ENCODE data around the gene SPTA1. TPM values are rescaled to one million over a fixed set of nuclear protein-coding genes. Genes with fewer than 3 reads are reported as not detected.

The SPTA1 gene
- total RNA-seq, 1 experiment from 2014 or later = not detected

DNA sequence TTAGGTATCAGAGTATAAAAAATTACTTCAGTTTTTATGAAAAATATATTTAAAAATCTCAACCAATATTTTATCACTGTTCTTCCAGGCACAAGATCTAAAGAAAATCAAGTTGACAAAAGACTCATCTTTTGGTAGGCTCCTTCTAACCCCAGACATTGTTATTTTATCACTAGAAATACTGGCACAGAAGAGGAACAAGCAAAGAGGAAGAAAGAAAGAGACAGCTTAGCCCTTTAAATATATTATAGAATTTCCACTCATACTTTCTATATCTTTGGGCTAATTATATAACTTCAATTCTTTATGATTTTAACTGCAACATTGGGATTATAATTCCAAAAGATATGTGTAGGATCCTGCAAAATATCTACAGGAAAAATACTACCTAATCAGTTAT, 32.4 kb downstream of the SPTA1 start:
- ChIA-PET CTCF (interaction anchor here (0.6 kb wide), 1 partner anchor 463 kb away, joined by 3 read pairs; no protein-coding TSS in a partner anchor), POLR2A (no interaction called here)
- Mint-ChIP-seq H3K27ac (ENCODE audit: low read depth, unreplicated experiment) (no peak overlapping the region), H3K4me1 (ENCODE audit: insufficient read depth, unreplicated experiment) (peaks cover 6% of the 10 kb centered on the region), H3K9me3 (ENCODE audit: unreplicated experiment) (no peaks in the 10 kb centered on the region), H3K27me3 (ENCODE audit: insufficient read depth, unreplicated experiment) (peaks cover 74% of the 10 kb centered on the region), H3K4me3 (ENCODE audit: unreplicated experiment) (no peak overlapping the region), H3K36me3 (ENCODE audit: insufficient read depth, unreplicated experiment) (no peaks in the 10 kb centered on the region)
- DNase-seq (ENCODE audit: unreplicated experiment) = no peak
- TF ChIP-seq, protein P1, sequence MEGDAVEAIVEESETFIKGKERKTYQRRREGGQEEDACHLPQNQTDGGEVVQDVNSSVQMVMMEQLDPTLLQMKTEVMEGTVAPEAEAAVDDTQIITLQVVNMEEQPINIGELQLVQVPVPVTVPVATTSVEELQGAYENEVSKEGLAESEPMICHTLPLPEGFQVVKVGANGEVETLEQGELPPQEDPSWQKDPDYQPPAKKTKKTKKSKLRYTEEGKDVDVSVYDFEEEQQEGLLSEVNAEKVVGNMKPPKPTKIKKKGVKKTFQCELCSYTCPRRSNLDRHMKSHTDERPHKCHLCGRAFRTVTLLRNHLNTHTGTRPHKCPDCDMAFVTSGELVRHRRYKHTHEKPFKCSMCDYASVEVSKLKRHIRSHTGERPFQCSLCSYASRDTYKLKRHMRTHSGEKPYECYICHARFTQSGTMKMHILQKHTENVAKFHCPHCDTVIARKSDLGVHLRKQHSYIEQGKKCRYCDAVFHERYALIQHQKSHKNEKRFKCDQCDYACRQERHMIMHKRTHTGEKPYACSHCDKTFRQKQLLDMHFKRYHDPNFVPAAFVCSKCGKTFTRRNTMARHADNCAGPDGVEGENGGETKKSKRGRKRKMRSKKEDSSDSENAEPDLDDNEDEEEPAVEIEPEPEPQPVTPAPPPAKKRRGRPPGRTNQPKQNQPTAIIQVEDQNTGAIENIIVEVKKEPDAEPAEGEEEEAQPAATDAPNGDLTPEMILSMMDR (IDR thresholded peaks at IDR 0.05; ENCODE audit: unreplicated experiment) = no peak
- intact Hi-C loops (cut with micrococcal nuclease) = no loop called here
- no TSS peak for BruUV-seq (replicated peaks)

DNA sequence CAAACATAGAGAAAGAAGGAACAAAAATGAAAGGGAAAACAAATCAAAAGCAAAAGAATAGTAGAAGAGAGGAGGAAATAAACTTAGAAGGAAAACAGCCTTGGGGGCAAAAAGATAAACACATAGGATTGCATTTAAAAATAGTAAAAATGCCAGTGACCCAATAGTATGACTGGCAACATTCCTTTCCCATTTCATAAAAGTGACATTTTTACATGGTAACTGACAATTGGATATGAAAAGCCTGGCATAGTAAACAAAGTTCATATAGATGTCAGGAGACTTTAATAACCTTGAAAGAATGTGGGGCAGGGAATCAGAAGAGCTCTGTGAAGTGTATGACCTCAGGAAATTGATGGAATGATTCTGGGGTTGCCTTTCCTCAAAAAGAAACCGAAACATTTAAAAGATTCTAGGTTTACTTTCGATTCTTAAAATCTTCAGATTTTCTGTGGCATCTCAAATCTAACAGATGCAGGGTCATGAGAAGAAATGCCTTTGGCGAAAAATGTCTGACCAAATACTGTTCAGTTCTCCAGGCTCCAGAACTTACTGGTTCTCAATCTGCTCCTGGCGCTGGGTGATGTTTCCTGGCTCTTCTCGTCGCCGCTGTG, 33.7 kb downstream of the SPTA1 start:
- Mint-ChIP-seq H3K9me3 (ENCODE audit: unreplicated experiment) (no peaks in the 10 kb centered on the region), H3K27me3 (ENCODE audit: insufficient read depth, unreplicated experiment) (peaks cover 63% of the 10 kb centered on the region), H3K36me3 (ENCODE audit: insufficient read depth, unreplicated experiment) (no peaks in the 10 kb centered on the region), H3K4me3 (ENCODE audit: unreplicated experiment) (no peak overlapping the region), H3K4me1 (ENCODE audit: insufficient read depth, unreplicated experiment) (peaks cover 6% of the 10 kb centered on the region), H3K27ac (ENCODE audit: low read depth, unreplicated experiment) (no peak overlapping the region)
- DNase-seq (ENCODE audit: unreplicated experiment) = no peak
- BruUV-seq (replicated peaks) = no TSS peak
- ChIA-PET CTCF (interaction anchor here (0.7 kb wide), 1 partner anchor 370 kb away, joined by 3 read pairs; no protein-coding TSS in a partner anchor), POLR2A (interaction anchor here (0.7 kb wide), 1 partner anchor 315 kb away, joined by 3 read pairs; no protein-coding TSS in a partner anchor)
- TF ChIP-seq, protein P1 (IDR thresholded peaks at IDR 0.05; ENCODE audit: unreplicated experiment) = no peak
- intact Hi-C loops (cut with micrococcal nuclease) = no loop called here

DNA sequence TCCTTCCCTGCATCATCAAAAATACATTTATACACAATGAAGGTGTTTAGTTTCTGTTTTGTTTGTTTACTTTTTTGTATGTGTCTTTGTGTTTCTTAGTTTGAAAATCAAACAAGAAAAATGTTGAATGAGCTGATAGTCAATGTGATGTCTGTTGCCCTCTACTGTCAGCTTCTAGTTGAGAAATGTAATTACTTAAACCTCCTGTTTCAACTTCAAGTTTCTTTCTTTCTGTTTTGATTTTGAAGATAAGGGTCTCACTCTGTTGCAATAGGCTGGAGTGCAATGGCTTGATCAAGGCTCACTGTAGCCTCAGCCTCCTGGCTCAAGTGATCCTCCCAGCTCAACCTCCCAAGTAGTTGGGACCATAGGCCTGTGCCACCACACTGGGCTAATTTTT, 37.5 kb downstream of the SPTA1 start:
- BruUV-seq (replicated peaks) = no TSS peak
- POLR2A ChIA-PET = no interaction called here
- intact Hi-C loops (cut with micrococcal nuclease) = no loop called here

DNA sequence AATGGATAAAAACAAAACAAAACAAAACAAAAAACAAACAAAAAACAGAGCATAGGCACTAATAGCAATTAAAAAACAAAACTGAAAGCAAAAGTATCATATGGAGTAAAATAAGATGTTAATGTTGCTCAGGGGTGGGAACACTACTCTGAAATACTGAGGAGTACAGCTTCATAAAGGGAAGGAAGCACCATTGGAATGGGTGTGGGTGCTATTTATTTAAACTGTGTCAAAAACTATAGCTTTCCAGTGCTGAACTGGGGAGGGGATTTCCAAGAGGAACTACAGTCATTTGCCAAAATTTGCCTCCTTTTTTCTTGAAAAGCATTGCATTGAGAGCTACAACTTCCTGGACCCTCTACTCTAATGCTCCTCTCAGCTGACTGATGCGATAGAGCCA, 40.0 kb downstream of the SPTA1 start:
- Mint-ChIP-seq H3K27me3 (ENCODE audit: insufficient read depth, unreplicated experiment) (peaks cover 60% of the 10 kb centered on the region), H3K4me3 (ENCODE audit: unreplicated experiment) (no peak overlapping the region), H3K27ac (ENCODE audit: low read depth, unreplicated experiment) (no peak overlapping the region), H3K9me3 (ENCODE audit: unreplicated experiment) (no peaks in the 10 kb centered on the region), H3K4me1 (ENCODE audit: insufficient read depth, unreplicated experiment) (no peaks in the 10 kb centered on the region), H3K36me3 (ENCODE audit: insufficient read depth, unreplicated experiment) (no peaks in the 10 kb centered on the region)
- TF ChIP-seq, protein P1 (IDR thresholded peaks at IDR 0.05; ENCODE audit: unreplicated experiment) = no peak
- DNase-seq (ENCODE audit: unreplicated experiment) = no peak
- intact Hi-C loops (cut with micrococcal nuclease) = no loop called here
- ChIA-PET POLR2A (no interaction called here), CTCF (interaction anchor here (0.7 to 1.2 kb wide), 2 partner anchors 10 to 487 kb away, joined by 3 read pairs; no protein-coding TSS in a partner anchor)
- BruUV-seq (replicated peaks) = no TSS peak

More for the DNA sequence above, 37.5 kb downstream of the SPTA1 start:
- no peak for DNase-seq (ENCODE audit: unreplicated experiment)
- Mint-ChIP-seq H3K4me1 (ENCODE audit: insufficient read depth, unreplicated experiment) (peaks cover 6% of the 10 kb centered on the region), H3K9me3 (ENCODE audit: unreplicated experiment) (no peaks in the 10 kb centered on the region), H3K36me3 (ENCODE audit: insufficient read depth, unreplicated experiment) (no peaks in the 10 kb centered on the region), H3K4me3 (ENCODE audit: unreplicated experiment) (no peak overlapping the region), H3K27me3 (ENCODE audit: insufficient read depth, unreplicated experiment) (peaks cover 65% of the 10 kb centered on the region), H3K27ac (ENCODE audit: low read depth, unreplicated experiment) (no peak overlapping the region)
- TF ChIP-seq, protein P1 (IDR thresholded peaks at IDR 0.05; ENCODE audit: unreplicated experiment) = peak; percentile 11
- CTCF ChIA-PET = interaction anchor here (0.6 to 1.4 kb wide), 3 partner anchors 9 to 406 kb away, joined by 3 to 5 read pairs (median 3); no protein-coding TSS in a partner anchor
